Measurements from ENCODE around the gene SSR3.

SSR3 gene

GRCh38 chr3:156536524-156537316, 18.2 kb downstream of the SSR3 start:
- no peak for DNase-seq (ENCODE audit: low read depth in 2 of 2)

- DNase-seq (ENCODE audit: low read depth in 2 of 2) = no peak
Observed at GRCh38 chr3:156535798-156536197, 19.1 kb downstream of the SSR3 start.

- no peak for DNase-seq (ENCODE audit: low read depth in 2 of 2)
Observed at GRCh38 chr3:156535162-156535627, 19.7 kb downstream of the SSR3 start.

GRCh38 chr3:156533205-156533604, 21.7 kb downstream of the SSR3 start:
- DNase-seq (ENCODE audit: low read depth in 2 of 2) = no peak

GRCh38 chr3:156532730-156533129, 22.2 kb downstream of the SSR3 start:
- DNase-seq (ENCODE audit: low read depth in 2 of 2) = no peak

GRCh38 chr3:156530980-156531379, 23.9 kb downstream of the SSR3 start:
- no peak for DNase-seq (ENCODE audit: low read depth in 2 of 2)

GRCh38 chr3:156527060-156527459, 27.9 kb downstream of the SSR3 start:
- no peak for DNase-seq (ENCODE audit: low read depth in 2 of 2)

- DNase-seq (ENCODE audit: low read depth in 2 of 2) = no peak
Observed at GRCh38 chr3:156525808-156526207, 29.1 kb downstream of the SSR3 start.

- DNase-seq (ENCODE audit: low read depth in 2 of 2) = no peak
Observed at GRCh38 chr3:156522673-156523072, 32.2 kb downstream of the SSR3 start.

GRCh38 chr3:156519758-156520162, 35.2 kb downstream of the SSR3 start:
- DNase-seq (ENCODE audit: low read depth in 2 of 2) = no peak

GRCh38 chr3:156518726-156519125, 36.2 kb downstream of the SSR3 start:
- no peak for DNase-seq (ENCODE audit: low read depth in 2 of 2)

GRCh38 chr3:156516961-156517360, 38.0 kb downstream of the SSR3 start:
- DNase-seq (ENCODE audit: low read depth in 2 of 2) = no peak

- no peak for DNase-seq (ENCODE audit: low read depth in 2 of 2)
Observed at GRCh38 chr3:156516284-156516683, 38.6 kb downstream of the SSR3 start.

- DNase-seq (ENCODE audit: low read depth in 2 of 2) = no peak
Observed at GRCh38 chr3:156513619-156514018, 41.3 kb downstream of the SSR3 start.

- DNase-seq (ENCODE audit: low read depth in 2 of 2) = no peak
Observed at GRCh38 chr3:156511987-156512677, 42.8 kb downstream of the SSR3 start.

GRCh38 chr3:156509189-156510174, 45.4 kb downstream of the SSR3 start:
- no peak for DNase-seq (ENCODE audit: low read depth in 2 of 2)

GRCh38 chr3:156507285-156507684, 47.6 kb downstream of the SSR3 start:
- no peak for DNase-seq (ENCODE audit: low read depth in 2 of 2)

- DNase-seq (ENCODE audit: low read depth in 2 of 2) = no peak
Observed at GRCh38 chr3:156498307-156498706, 56.6 kb downstream of the SSR3 start.

GRCh38 chr3:156497326-156497725, 57.6 kb downstream of the SSR3 start:
- DNase-seq (ENCODE audit: low read depth in 2 of 2) = no peak

GRCh38 chr3:156495816-156496215, 59.1 kb downstream of the SSR3 start:
- DNase-seq (ENCODE audit: low read depth in 2 of 2) = no peak

- no peak for DNase-seq (ENCODE audit: low read depth in 2 of 2)
Observed at GRCh38 chr3:156493887-156494286, 61.0 kb downstream of the SSR3 start.

GRCh38 chr3:156492801-156493261, 62.1 kb downstream of the SSR3 start:
- no peak for DNase-seq (ENCODE audit: low read depth in 2 of 2)

All from stimulated activated CD4-positive, alpha-beta T cell treated with anti-CD3 and anti-CD28 coated beads, Interleukin-4, amount 100 ng/mL, for 48 hours (primary cell).